HepG2 (cell line): Measurements from ENCODE around the gene BACH1. TPM values are rescaled to one million over a fixed set of nuclear protein-coding genes. Genes with fewer than 3 reads are reported as not detected.

Source experiments
- ARHGAP35 ChIP-seq: sonication (generic); formaldehyde crosslinking; IDR thresholded peaks from 2 replicates; pipeline ENCODE4 v1.9.0; 2022; ENCODE audit warnings: mild to moderate bottlenecking, inconsistent platforms, moderate library complexity, missing genetic modification reagents, borderline replicate concordance
- ARNTL ChIP-seq: sonication (generic); formaldehyde crosslinking; IDR thresholded peaks from 2 replicates; pipeline ENCODE4 v1.4.0; 2020; ENCODE audit warnings: mild to moderate bottlenecking, missing genetic modification reagents
- CBX5 ChIP-seq: sonication (generic); formaldehyde crosslinking; IDR thresholded peaks from 2 replicates; pipeline ENCODE4 v1.4.0; 2020; ENCODE audit warnings: missing genetic modification reagents, borderline replicate concordance
- FOSL1 ChIP-seq: sonication (generic); formaldehyde crosslinking; IDR thresholded peaks from 2 replicates; pipeline ENCODE4 v1.9.0; 2021; ENCODE audit warnings: missing genetic modification reagents, borderline replicate concordance
- HNRNPK ChIP-seq: fragments of 200-400 bp; formaldehyde crosslinking; IDR thresholded peaks from 2 replicates; pipeline ENCODE4 v1.6.1; 2018; ENCODE audit warnings: low read length, low read depth, moderate library complexity, mild to moderate bottlenecking; ENCODE audit not compliant: poor library complexity, severe bottlenecking
- KLF13 ChIP-seq: sonication (generic); formaldehyde crosslinking; IDR thresholded peaks from 2 replicates; pipeline ENCODE4 v1.4.0; 2020; ENCODE audit warnings: mild to moderate bottlenecking, missing genetic modification reagents
- MATR3 ChIP-seq: sonication (generic); formaldehyde crosslinking; IDR thresholded peaks from 2 replicates; pipeline ENCODE4 v1.4.0; 2020; ENCODE audit warnings: missing genetic modification reagents
- MIER2 ChIP-seq: IDR thresholded peaks from 2 replicates; pipeline ENCODE4 v1.6.1; 2016; ENCODE audit warnings: missing biosample characterization, missing genetic modification reagents
- MLLT10 ChIP-seq: sonication (generic); formaldehyde crosslinking; IDR thresholded peaks from 2 replicates; pipeline ENCODE4 v1.4.0; 2020; ENCODE audit warnings: missing genetic modification reagents
- MYC ChIP-seq: sonication (generic); formaldehyde crosslinking; IDR thresholded peaks from 2 replicates; pipeline ENCODE4 v1.9.0; 2021; ENCODE audit warnings: missing genetic modification reagents, borderline replicate concordance
- NFYB ChIP-seq: sonication (generic); formaldehyde crosslinking; IDR thresholded peaks from 2 replicates; pipeline ENCODE4 v1.4.0; 2020; ENCODE audit warnings: missing genetic modification reagents
- RBAK ChIP-seq: sonication (generic); formaldehyde crosslinking; IDR thresholded peaks from 2 replicates; pipeline ENCODE4 v1.5.1; 2020; ENCODE audit warnings: mild to moderate bottlenecking, missing genetic modification reagents
- RBM39 ChIP-seq: fragments of 200-400 bp; formaldehyde crosslinking; IDR thresholded peaks from one replicate; pipeline ENCODE4 v1.6.1; 2018; ENCODE audit warnings: antibody characterized with exemption, mild to moderate bottlenecking, low read depth, low read length; ENCODE audit not compliant: poor library complexity, severe bottlenecking
- RFX3 ChIP-seq: IDR thresholded peaks from 2 replicates; pipeline ENCODE4 v1.6.1; 2016; ENCODE audit warnings: missing biosample characterization, missing genetic modification reagents
- TBX3 ChIP-seq: fragments of 450-650 bp; IDR thresholded peaks from 2 replicates; pipeline ENCODE4 v1.6.1; 2017; ENCODE audit warnings: antibody characterized with exemption, mild to moderate bottlenecking, inconsistent platforms, borderline replicate concordance
- TGIF2 ChIP-seq: IDR thresholded peaks from 2 replicates; pipeline ENCODE4 v1.6.1; 2016; ENCODE audit warnings: control low read depth, missing compliant biosample characterization
- ZFY ChIP-seq: sonication (generic); formaldehyde crosslinking; IDR thresholded peaks from 2 replicates; pipeline ENCODE4 v1.4.0; 2020; ENCODE audit warnings: missing genetic modification reagents
- ZNF713 ChIP-seq: sonication (generic); formaldehyde crosslinking; IDR thresholded peaks from 2 replicates; pipeline ENCODE4 v1.4.0; 2020; ENCODE audit warnings: mild to moderate bottlenecking, missing genetic modification reagents
- ZNF720 ChIP-seq: sonication (generic); formaldehyde crosslinking; IDR thresholded peaks from 2 replicates; pipeline ENCODE4 v1.4.0; 2020; ENCODE audit warnings: missing genetic modification reagents
- polyA plus RNA-seq, 8 experiments: library from polyadenylated mRNA; depleted of rRNA in 3 of 8; stranded (reverse) in 7 of 8; unstranded in 1 of 8; fragments of >200 nt; fragmentation: Illumina TruSeq in 4 of 8; extraction: Trizol in 4 of 8; gene quantifications; 2 replicates each; pipeline versions ENCODE4 v1.2.1 to v1.2.3, GENCODE V29; 2011 to 2016; ENCODE audit warnings: low read depth in 4 of 8, missing spikeins in 1 of 8, mixed read lengths in 1 of 8; ENCODE audit not compliant: insufficient read depth in 1 of 8
- total RNA-seq, 5 experiments: library from RNA; depleted of rRNA; stranded (reverse); fragments of >200 nt; fragmentation: Illumina TruSeq; extraction: Trizol; gene quantifications; 2 replicates each; pipeline ENCODE4 v1.2.3, GENCODE V29; 2016; ENCODE audit warnings: low read depth in 1 of 5
- TF ChIP-seq, protein P1 (sequence below): sonication (generic); formaldehyde crosslinking; IDR thresholded peaks from 2 replicates; pipeline ENCODE4 v1.8.0; 2022; ENCODE audit warnings: missing genetic modification reagents, low read depth, mild to moderate bottlenecking, borderline replicate concordance
- TF ChIP-seq, protein P2 (sequence below): sonication (generic); formaldehyde crosslinking; IDR thresholded peaks from 2 replicates; pipeline ENCODE4 v1.5.0; 2020; ENCODE audit warnings: mild to moderate bottlenecking, missing genetic modification reagents, borderline replicate concordance
- TF ChIP-seq, protein P3 (sequence below): sonication (generic); formaldehyde crosslinking; IDR thresholded peaks from 2 replicates; pipeline ENCODE4 v1.4.0; 2020; ENCODE audit warnings: missing genetic modification reagents

BACH1 gene
- total and polyA plus RNA-seq, 2 of the 13 experiments (the other 11 are each of a cell fraction or from before 2014, with no cell fraction given), result 16.5 to 51.7 TPM

DNA sequence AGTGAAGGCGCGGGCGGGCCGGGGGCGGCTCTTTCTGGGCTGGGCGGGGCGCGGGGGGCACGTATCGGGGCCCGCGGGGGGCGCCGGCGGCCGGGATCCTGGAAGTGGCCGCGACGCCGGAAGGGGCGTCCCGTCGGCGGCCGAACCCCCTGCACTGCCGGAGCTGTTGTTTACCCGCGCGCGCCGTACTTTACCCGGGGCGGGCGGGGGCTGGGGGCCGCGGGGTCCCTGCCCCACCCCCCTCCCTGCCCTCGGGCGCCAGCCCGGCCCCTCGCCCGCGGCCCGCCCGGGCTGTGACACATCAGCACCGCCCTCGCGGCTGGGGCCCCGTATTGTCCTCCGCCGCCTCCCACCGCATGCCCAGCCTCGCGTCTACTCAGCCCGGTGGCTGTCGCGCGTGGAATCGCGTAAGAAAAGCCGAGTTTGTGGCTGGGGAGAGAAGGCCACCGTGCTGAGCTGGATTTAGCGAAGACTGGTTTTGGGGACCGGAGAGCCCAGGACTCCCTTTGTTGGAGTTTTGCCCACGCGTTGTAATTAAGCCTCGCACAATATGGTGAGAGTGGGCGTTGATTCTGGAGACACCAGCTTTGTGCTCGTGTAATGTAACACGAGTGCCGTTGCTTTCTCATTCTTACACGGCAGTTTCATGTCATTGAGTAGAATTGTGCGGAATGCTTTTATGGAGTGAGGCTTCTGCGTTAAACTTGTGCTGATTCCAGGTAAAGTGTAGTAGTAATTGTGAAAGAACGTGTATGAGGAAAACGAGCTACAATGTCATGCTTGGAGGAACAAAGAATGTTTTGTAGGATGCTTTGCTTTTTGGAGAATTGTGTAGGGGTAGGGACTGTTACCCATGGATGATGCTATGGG is 559 bp downstream of the BACH1 start (continued):
- no peak for TF ChIP-seq RBAK
- no peak for TF ChIP-seq KLF13 (CRISPR knock-in tag)
- TF ChIP-seq, protein P1, sequence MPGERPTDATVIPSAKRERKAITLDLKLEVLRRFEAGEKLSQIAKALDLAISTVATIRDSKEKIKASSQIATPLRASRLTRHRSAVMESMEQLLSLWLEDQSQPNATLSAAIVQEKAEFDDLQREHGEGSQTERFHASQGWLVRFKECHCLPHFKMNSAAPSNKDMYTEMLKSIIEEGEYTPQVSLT (CRISPR knock-in tag), result no peak
- TF ChIP-seq MLLT10 (CRISPR knock-in tag), result no peak
- peak; percentile 35 for TF ChIP-seq ZFY (CRISPR knock-in tag)
- TF ChIP-seq RFX3 (CRISPR knock-in tag), result no peak
- TF ChIP-seq MIER2 (CRISPR knock-in tag), result no peak
- no peak for TF ChIP-seq TBX3
- no peak for TF ChIP-seq MATR3 (CRISPR knock-in tag)
- TF ChIP-seq ARHGAP35 (CRISPR knock-in tag), result no peak
- no peak for TF ChIP-seq FOSL1 (CRISPR knock-in tag)
- no peak for TF ChIP-seq ZNF720
- TF ChIP-seq RBM39, result no peak
- TF ChIP-seq, protein P2, sequence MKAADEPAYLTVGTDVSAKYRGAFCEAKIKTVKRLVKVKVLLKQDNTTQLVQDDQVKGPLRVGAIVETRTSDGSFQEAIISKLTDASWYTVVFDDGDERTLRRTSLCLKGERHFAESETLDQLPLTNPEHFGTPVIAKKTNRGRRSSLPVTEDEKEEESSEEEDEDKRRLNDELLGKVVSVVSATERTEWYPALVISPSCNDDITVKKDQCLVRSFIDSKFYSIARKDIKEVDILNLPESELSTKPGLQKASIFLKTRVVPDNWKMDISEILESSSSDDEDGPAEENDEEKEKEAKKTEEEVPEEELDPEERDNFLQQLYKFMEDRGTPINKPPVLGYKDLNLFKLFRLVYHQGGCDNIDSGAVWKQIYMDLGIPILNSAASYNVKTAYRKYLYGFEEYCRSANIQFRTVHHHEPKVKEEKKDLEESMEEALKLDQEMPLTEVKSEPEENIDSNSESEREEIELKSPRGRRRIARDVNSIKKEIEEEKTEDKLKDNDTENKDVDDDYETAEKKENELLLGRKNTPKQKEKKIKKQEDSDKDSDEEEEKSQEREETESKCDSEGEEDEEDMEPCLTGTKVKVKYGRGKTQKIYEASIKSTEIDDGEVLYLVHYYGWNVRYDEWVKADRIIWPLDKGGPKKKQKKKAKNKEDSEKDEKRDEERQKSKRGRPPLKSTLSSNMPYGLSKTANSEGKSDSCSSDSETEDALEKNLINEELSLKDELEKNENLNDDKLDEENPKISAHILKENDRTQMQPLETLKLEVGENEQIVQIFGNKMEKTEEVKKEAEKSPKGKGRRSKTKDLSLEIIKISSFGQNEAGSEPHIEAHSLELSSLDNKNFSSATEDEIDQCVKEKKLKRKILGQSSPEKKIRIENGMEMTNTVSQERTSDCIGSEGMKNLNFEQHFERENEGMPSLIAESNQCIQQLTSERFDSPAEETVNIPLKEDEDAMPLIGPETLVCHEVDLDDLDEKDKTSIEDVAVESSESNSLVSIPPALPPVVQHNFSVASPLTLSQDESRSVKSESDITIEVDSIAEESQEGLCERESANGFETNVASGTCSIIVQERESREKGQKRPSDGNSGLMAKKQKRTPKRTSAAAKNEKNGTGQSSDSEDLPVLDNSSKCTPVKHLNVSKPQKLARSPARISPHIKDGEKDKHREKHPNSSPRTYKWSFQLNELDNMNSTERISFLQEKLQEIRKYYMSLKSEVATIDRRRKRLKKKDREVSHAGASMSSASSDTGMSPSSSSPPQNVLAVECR (CRISPR knock-in tag), result peak; percentile 66
- TF ChIP-seq ARNTL (CRISPR knock-in tag), result no peak
- no peak for TF ChIP-seq NFYB (CRISPR knock-in tag)
- TF ChIP-seq HNRNPK, result no peak
- TF ChIP-seq CBX5 (CRISPR knock-in tag), result peak; percentile 89
- TF ChIP-seq, protein P3, sequence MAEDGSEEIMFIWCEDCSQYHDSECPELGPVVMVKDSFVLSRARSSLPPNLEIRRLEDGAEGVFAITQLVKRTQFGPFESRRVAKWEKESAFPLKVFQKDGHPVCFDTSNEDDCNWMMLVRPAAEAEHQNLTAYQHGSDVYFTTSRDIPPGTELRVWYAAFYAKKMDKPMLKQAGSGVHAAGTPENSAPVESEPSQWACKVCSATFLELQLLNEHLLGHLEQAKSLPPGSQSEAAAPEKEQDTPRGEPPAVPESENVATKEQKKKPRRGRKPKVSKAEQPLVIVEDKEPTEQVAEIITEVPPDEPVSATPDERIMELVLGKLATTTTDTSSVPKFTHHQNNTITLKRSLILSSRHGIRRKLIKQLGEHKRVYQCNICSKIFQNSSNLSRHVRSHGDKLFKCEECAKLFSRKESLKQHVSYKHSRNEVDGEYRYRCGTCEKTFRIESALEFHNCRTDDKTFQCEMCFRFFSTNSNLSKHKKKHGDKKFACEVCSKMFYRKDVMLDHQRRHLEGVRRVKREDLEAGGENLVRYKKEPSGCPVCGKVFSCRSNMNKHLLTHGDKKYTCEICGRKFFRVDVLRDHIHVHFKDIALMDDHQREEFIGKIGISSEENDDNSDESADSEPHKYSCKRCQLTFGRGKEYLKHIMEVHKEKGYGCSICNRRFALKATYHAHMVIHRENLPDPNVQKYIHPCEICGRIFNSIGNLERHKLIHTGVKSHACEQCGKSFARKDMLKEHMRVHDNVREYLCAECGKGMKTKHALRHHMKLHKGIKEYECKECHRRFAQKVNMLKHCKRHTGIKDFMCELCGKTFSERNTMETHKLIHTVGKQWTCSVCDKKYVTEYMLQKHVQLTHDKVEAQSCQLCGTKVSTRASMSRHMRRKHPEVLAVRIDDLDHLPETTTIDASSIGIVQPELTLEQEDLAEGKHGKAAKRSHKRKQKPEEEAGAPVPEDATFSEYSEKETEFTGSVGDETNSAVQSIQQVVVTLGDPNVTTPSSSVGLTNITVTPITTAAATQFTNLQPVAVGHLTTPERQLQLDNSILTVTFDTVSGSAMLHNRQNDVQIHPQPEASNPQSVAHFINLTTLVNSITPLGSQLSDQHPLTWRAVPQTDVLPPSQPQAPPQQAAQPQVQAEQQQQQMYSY, result no peak
- peak; percentile 84 for TF ChIP-seq MYC
- 0 out of 2 replicates have a peak, but pooled peaks have one; percentile 27 for TF ChIP-seq ZNF713 (CRISPR knock-in tag)
- TF ChIP-seq TGIF2 (CRISPR knock-in tag), result peak; percentile 89
